Measurements from ENCODE around the gene PIP5KL1.
A peak's percentile ranks its signal among the peaks of the same experiment; 100 is the strongest.

Gene PIP5KL1

DNA sequence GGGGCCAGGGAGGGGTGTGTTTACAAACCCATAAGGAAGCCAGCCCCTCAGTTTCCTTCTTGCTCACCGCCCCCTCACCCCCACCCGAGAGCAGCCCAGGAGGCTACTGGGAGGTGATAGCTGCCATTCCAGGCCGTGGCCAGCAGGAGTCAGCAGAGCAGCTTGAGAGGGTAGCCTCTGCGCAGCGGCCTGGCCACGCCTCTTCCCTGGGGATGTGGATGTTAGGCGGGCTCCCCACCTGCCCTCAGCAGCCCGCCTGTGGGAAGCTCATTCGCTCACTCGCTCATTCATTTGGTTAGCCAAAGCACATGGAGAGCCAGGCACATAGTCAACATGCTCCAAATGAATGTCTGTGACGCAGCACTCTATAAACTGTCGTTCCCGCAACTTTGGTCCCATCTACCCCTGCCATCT lies 13.2 kb upstream of the PIP5KL1 start:
- TF ChIP-seq, protein P1, sequence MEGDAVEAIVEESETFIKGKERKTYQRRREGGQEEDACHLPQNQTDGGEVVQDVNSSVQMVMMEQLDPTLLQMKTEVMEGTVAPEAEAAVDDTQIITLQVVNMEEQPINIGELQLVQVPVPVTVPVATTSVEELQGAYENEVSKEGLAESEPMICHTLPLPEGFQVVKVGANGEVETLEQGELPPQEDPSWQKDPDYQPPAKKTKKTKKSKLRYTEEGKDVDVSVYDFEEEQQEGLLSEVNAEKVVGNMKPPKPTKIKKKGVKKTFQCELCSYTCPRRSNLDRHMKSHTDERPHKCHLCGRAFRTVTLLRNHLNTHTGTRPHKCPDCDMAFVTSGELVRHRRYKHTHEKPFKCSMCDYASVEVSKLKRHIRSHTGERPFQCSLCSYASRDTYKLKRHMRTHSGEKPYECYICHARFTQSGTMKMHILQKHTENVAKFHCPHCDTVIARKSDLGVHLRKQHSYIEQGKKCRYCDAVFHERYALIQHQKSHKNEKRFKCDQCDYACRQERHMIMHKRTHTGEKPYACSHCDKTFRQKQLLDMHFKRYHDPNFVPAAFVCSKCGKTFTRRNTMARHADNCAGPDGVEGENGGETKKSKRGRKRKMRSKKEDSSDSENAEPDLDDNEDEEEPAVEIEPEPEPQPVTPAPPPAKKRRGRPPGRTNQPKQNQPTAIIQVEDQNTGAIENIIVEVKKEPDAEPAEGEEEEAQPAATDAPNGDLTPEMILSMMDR (IDR thresholded peaks at IDR 0.05; ENCODE audit: low read depth, low read length, missing control alignments) = peak; percentile 92
- no peak overlapping the region for H3K4me3 ChIP-seq (replicated peaks; ENCODE audit: low read depth, low read length)
- DNase-seq (ENCODE audit: extremely low read depth, low read depth) = no peak

DNA sequence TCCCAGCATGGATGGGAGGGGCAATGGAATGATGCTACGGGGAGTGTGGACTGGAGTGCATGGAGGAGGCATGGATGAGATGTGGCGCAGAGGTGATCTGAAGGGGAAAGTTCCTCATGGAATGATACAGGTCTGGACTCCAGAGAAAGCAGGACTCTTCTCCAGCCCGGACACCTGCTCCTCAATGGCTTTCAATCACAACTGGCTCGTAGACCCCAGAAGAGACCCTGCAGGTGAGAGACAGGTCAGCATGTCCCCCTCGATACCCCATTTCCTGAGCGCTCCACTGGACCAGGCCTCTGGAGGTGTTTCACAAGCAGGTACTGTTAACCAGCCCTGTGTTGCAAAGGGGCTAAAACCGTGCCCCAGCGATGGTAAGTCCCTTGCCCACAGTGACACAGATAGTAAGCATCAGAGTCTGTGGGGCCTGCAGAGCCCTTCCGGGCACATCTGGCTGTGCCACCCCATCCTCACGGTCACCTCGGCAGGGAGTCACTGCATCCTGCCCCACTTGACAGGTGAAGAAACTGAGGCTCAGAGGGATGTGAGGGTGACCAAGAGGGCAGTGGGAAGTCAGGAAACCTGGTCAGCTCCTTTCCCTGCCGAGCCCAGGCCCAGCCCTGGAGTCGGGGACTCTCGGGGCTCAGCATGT lies 12.6 kb upstream of the PIP5KL1 start:
- no peak for DNase-seq (ENCODE audit: extremely low read depth, low read depth)
- no peak overlapping the region for H3K4me3 ChIP-seq (replicated peaks; ENCODE audit: low read depth, low read length)
- TF ChIP-seq, protein P1 (IDR thresholded peaks at IDR 0.05; ENCODE audit: low read depth, low read length, missing control alignments) = no peak

DNA sequence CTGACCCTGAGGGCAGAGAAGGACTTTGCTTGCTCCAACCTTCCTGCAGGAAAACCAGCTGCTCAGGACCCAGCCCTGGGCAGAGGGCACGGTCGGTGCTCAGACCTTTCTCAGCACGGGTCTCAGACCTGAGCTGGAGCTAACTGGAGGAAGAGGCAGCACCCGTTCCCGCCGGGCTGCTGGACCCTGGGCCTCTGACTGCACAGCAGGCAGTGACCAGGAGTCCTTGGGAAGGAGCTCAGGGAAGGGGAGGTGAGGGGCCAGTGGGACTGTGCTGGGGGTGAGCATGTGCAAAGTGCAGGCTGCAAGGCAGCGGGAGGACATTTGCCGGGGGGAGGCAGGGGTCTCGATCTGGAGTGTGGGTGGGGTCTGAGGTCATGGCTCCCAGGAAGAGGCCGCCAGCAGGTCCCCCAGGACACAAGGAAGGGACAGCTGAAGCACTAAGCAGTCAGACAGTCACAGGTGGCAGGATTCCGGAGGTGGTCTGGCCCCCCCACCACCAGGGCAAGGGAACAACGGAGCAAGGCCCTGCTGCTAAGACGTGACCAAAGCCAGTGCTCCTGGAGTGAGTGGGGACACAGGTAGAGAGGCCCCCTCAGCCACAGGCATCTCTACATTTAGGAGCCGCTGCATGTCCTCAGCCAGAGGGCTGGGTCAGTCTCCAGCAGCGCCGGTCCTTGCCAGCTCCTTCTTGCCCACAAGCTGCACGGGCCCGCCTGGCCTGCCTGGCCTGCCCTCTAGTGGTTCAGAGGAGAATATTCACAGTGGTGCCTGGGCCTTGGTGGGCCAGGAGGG lies 11.8 kb upstream of the PIP5KL1 start:
- DNase-seq (ENCODE audit: extremely low read depth, low read depth) = no peak
- no peak overlapping the region for H3K4me3 ChIP-seq (replicated peaks; ENCODE audit: low read depth, low read length)
- TF ChIP-seq, protein P1 (IDR thresholded peaks at IDR 0.05; ENCODE audit: low read depth, low read length, missing control alignments) = peak; percentile 89

DNA sequence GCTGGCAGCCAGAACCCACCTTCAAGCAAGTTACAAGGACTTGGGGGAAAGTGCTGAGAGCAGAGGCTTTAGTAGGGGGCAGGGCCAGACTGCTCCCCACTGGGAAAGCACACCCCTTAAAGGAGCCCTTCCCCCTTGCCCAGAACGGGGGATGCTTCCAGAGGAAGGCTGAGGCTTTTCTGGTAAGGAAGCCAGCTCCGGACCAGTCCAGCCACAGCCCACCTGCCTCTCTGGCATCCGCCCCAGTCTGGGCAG lies 11.3 kb upstream of the PIP5KL1 start:
- TF ChIP-seq, protein P1 (IDR thresholded peaks at IDR 0.05; ENCODE audit: low read depth, low read length, missing control alignments) = no peak
- no peak for DNase-seq (ENCODE audit: extremely low read depth, low read depth)
- no peak overlapping the region for H3K4me3 ChIP-seq (replicated peaks; ENCODE audit: low read depth, low read length)

DNA sequence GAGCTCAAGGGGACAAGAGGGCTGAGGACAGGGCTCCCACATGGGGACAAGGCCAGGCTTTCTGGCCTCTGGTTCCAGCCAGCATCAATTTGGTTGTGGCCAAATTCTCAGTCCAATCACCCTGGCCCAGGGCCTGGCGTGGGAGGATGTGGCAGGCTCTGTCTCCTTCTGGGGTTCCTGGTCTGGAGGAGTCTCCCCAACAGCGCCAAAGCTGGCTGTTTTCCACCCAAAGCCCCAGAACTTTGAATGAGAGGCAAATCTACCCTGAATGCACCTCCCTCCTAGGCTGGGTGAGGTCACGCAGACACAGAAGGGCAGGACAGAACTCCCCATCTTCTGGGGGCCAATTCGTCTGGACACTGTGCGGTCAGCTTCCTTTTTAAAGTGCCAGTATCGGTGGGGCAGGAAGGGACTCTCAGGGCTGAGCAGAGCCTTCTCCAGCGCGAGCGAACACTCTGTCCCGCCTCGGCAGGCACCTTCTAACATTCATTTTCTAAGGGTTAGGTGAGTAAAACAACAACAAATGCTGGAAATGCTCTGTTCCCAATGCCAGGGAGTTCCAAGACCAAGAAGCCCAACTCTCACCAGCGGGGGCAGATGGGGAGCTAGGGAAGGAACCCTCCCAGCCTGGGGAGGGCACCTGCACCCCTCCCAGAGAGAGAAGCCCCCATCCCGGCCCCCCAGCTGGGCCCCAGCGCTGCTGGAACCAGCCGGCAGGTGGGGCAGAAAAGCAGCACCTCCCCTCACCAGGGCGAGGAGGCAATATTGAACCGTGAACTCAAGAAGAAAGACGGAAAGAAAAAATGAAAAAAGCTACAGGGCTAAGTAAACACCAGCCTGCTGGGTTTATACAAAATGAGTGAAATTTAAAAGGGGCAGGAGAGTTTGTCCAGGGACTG lies 10.7 kb upstream of the PIP5KL1 start:
- no peak overlapping the region for H3K4me3 ChIP-seq (replicated peaks; ENCODE audit: low read depth, low read length)
- TF ChIP-seq, protein P1 (IDR thresholded peaks at IDR 0.05; ENCODE audit: low read depth, low read length, missing control alignments) = no peak
- no peak for DNase-seq (ENCODE audit: extremely low read depth, low read depth)

DNA sequence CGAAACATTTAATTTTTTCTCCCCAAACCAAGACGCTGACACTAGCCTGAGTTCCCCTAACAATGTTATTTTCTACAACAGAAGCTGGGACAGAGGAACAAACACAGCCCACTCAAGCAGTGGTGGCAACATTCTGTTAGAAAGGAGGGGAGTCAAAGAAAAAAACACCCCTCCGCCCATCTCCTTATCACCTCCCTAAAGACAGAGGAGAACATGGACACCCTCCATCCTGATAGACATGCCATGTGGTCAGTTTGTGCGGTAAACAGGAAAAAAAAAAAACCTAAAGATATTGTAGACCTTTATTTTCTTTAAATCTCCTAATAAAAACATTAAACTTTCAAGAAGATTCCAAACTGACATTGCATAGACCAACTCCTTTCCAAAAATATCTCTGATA lies 10.0 kb upstream of the PIP5KL1 start:
- no peak for DNase-seq (ENCODE audit: extremely low read depth, low read depth)
- H3K4me3 ChIP-seq (replicated peaks; ENCODE audit: low read depth, low read length) = no peak overlapping the region
- TF ChIP-seq, protein P1 (IDR thresholded peaks at IDR 0.05; ENCODE audit: low read depth, low read length, missing control alignments) = no peak

Data from HFF-Myc (cell line).